ENCODE data around the gene CCDC142. TPM values are rescaled to one million over a fixed set of nuclear protein-coding genes. Genes with fewer than 3 reads are reported as not detected.

Gene CCDC142
- total and polyA plus RNA-seq, 9 of the 15 experiments (the other 6 are each of a cell fraction or from before 2014, with no cell fraction given) = 0.55 to 11.7 (median 7.2) TPM

GRCh38 chr2:74515981-74516633, 33.3 kb upstream of the CCDC142 start (continued):
- TF ChIP-seq RERE (CRISPR knock-in tag; IDR thresholded peaks at IDR 0.05; ENCODE audit: borderline replicate concordance) (no peak), MLLT1 (IDR thresholded peaks at IDR 0.05) (no peak), ZBED1 (IDR thresholded peaks at IDR 0.05) (no peak), MECOM (CRISPR knock-in tag; IDR thresholded peaks at IDR 0.05) (no peak), ZNF23 (CRISPR knock-in tag; IDR thresholded peaks at IDR 0.05) (no peak), SNRNP70 (optimal IDR thresholded peaks at IDR 0.05; ENCODE audit: low read depth, low read length) (no peak), BMI1 (IDR thresholded peaks at IDR 0.05; ENCODE audit: low read length) (no peak), ZBTB33 (CRISPR knock-in tag; IDR thresholded peaks at IDR 0.05) (peak; percentile 35; the same call in 1 of the 2 replicates), CBFA2T3 (IDR thresholded peaks at IDR 0.05) (no peak)

Data from K562 (cell line).